Mesothelial cell of epicardium (in vitro differentiated cells): ENCODE measurements around the gene WNT7B. TPM values are rescaled to one million over a fixed set of nuclear protein-coding genes. Genes with fewer than 3 reads are reported as not detected.

Experiments
- DNase-seq, 2 experiments: peaks; one replicate each; pipeline ENCODE4 v3.0.0; 2021; ENCODE audit warnings: low spot score in 2 of 2; ENCODE audit not compliant: unreplicated experiment in 2 of 2
- H3K27ac Mint-ChIP-seq: 2 replicates; pipeline ENCODE4 v1.8.0; 2021; ENCODE audit warnings: mixed read lengths
- H3K27me3 Mint-ChIP-seq: 2 replicates; pipeline ENCODE4 v1.8.0; 2021; ENCODE audit warnings: low read depth, mixed read lengths
- H3K36me3 Mint-ChIP-seq: 2 replicates; pipeline ENCODE4 v1.8.0; 2021; ENCODE audit warnings: mixed read lengths
- H3K4me1 Mint-ChIP-seq: 2 replicates; pipeline ENCODE4 v1.8.0; 2021; ENCODE audit warnings: mixed read lengths
- H3K4me3 Mint-ChIP-seq: 2 replicates; pipeline ENCODE4 v1.8.0; 2021; ENCODE audit warnings: mild to moderate bottlenecking, moderate library complexity, mixed read lengths
- H3K9me3 Mint-ChIP-seq: 2 replicates; pipeline ENCODE4 v1.8.0; 2021; ENCODE audit warnings: mixed read lengths
- CTCF ChIP-seq: fragments of 200-600 bp; sonication (generic); IDR thresholded peaks from one replicate; pipeline ENCODE4 v1.5.0; 2021; ENCODE audit warnings: antibody characterized with exemption; ENCODE audit not compliant: unreplicated experiment
- total RNA-seq: library from RNA; stranded (reverse); gene quantifications from 3 replicates; pipeline ENCODE4 v1.2.1, GENCODE V29; 2021

The WNT7B gene
- total RNA-seq, 1 donor from 2014 or later = 12.0 TPM

GRCh38 chr22:45938913-45939312 lies 38.0 kb downstream of the WNT7B start:
- no peak for DNase-seq
- Mint-ChIP-seq H3K27ac (no peak overlapping the region), H3K36me3 (peaks cover 5% of the 10 kb centered on the region), H3K9me3 (peaks cover 8% of the 10 kb centered on the region), H3K27me3 (no peaks in the 10 kb centered on the region), H3K4me1 (peaks cover 11% of the 10 kb centered on the region), H3K4me3 (no peak overlapping the region)
- TF ChIP-seq CTCF = no peak

- TF ChIP-seq CTCF = no peak
- Mint-ChIP-seq H3K27ac (no peak overlapping the region), H3K36me3 (peaks cover 5% of the 10 kb centered on the region), H3K9me3 (peaks cover 8% of the 10 kb centered on the region), H3K27me3 (no peaks in the 10 kb centered on the region), H3K4me1 (peaks cover 11% of the 10 kb centered on the region), H3K4me3 (no peak overlapping the region)
- DNase-seq = no peak
Measured at GRCh38 chr22:45937960-45938359, 39.0 kb downstream of the WNT7B start.

GRCh38 chr22:45935573-45935972 lies 41.4 kb downstream of the WNT7B start:
- Mint-ChIP-seq H3K27me3 (no peaks in the 10 kb centered on the region), H3K36me3 (peaks cover 5% of the 10 kb centered on the region), H3K9me3 (peaks cover 8% of the 10 kb centered on the region), H3K4me3 (no peak overlapping the region), H3K27ac (no peak overlapping the region), H3K4me1 (peaks cover 11% of the 10 kb centered on the region)
- no peak for DNase-seq
- no peak for TF ChIP-seq CTCF

- TF ChIP-seq CTCF = no peak
- H3K36me3 Mint-ChIP-seq = peaks cover 5% of the 10 kb centered on the region
- no peak overlapping the region for H3K4me3 Mint-ChIP-seq
- DNase-seq = peak in 1 of 2 experiments; percentile 68
- H3K9me3 Mint-ChIP-seq = peaks cover 8% of the 10 kb centered on the region
- H3K27ac Mint-ChIP-seq = peak overlapping the region; percentile 50
- peaks cover 11% of the 10 kb centered on the region for H3K4me1 Mint-ChIP-seq
- H3K27me3 Mint-ChIP-seq = no peaks in the 10 kb centered on the region
Measured at GRCh38 chr22:45934659-45935341, 42.2 kb downstream of the WNT7B start.

- TF ChIP-seq CTCF = no peak
- Mint-ChIP-seq H3K27me3 (no peaks in the 10 kb centered on the region), H3K4me1 (peaks cover 11% of the 10 kb centered on the region), H3K36me3 (peaks cover 5% of the 10 kb centered on the region), H3K9me3 (peaks cover 8% of the 10 kb centered on the region), H3K4me3 (no peak overlapping the region), H3K27ac (no peak overlapping the region)
- DNase-seq = no peak
Measured at GRCh38 chr22:45934168-45934564, 42.8 kb downstream of the WNT7B start.
